Measurements from ENCODE around the gene PROSER1.
"Not testable (repeated sequence)": the region's sequence is repeated elsewhere in the genome, so short reads cannot be mapped to it uniquely, and the experiment has no call there.

PROSER1 gene

DNA sequence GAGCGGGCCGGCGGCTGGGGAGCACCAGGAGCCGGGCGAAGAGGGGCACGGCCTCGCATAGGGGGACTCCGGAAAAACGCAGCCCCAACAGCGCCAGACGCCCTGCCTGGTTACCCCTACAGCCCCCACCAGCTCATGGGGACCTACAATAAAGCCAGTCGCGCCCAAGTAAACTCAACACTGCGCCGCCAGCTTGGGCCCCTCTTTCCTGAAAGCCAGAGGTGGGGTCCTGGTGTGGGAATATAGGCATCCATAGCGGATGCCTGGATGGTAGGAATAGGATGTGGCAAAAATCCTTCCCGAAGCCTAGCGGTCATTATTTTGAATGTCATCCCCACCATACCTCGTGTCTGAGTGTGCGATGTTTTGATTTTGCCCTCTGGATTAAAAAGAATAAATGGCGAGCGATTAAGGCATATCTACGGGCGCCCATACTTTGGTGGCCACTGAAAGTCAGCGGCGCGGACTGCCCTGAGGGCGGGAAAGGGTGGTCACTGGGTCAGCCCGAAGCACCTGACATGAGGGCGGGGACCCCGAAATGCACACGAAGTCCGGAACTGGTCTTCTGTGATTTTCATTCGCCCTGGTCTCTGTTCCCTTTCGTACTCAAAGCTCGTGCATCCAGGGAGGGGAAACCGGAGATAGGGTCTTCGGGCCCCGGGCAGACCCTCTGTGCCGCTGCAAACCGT lies at the start of gene PROSER1, which contains the start of gene NHLRC3:
TSS of gene PROSER1 (minus strand) at position 210 of the 689 bp plus-strand sequence. CDS start 847 bp downstream, outside the sequence.
TSS of gene NHLRC3 (plus strand) at position 577 of the 689 bp plus-strand sequence. CDS start 184 bp downstream, outside the sequence.
- peak; percentile 97 for DNase-seq

DNA sequence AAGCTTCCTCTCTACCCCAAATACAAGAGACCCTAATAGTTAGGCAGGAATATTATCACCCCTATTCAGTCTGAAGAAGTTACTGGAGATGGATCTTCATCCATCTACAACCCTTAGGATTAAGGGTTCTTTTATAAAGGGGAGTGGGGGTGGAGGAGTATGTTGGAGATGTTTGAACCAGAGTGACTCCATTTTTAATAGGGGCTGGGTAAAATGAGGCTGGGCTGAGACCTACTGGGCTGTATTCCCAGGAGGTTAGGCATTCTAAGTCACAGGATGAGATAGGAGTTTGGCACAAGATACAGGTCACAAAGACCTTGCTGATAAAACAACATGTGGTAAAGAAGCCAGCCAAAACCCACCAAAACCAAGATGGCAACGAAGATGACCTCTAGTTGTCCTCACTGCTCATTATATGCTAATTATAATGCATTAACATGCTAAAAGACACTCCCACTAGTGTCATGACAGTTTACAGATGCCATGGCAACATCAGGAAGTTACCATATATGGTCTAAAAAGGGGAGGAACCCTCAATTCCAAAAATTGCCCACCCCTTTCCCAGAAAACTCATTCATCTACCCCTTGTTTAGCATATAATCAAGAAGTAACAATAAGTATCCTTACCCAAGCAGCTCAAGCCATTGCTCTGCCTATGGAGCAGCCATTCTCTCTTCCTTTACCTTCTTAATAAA lies 48.5 kb upstream of the PROSER1 start:
- DNase-seq = not testable (repeated sequence)

DNA sequence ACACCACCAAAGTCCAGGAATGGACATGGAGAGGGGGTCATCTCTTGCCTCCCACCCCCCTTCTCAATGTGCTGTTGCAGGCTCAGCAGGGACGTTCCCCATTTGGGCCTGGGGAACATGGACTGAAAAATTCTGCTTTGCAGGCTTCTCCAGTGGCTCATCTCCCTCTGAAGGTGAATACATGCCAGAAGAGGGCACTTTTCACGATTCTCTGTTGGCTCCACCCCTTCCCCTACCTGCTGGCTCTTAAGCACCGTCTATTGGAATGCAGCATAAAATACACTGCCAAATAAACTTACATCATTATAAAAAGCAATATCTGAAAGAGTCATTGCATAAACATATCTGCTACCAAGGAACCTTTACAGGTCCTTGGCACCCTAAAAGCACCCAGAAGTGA lies 36.1 kb upstream of the PROSER1 start:
- DNase-seq = no peak

DNA sequence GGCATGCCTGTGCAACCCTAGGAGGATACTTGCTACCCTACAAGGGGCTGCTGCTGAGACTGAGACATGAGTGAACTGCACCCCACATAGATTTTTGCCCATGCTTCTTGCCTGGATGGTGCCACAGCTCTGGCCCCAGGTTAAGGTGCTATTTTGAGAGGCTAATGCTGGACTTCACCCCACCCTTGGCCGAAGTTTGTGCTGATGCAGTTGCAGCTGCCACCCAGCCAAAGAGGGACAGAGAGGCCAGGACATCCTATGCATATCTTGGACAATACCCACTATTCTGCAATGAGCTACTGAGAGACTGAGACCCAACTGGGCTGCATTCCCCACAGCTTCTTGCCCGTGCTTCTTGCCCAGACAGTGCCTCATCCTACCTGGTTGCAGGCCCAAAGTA lies 35.0 kb upstream of the PROSER1 start:
- DNase-seq = no peak

DNA sequence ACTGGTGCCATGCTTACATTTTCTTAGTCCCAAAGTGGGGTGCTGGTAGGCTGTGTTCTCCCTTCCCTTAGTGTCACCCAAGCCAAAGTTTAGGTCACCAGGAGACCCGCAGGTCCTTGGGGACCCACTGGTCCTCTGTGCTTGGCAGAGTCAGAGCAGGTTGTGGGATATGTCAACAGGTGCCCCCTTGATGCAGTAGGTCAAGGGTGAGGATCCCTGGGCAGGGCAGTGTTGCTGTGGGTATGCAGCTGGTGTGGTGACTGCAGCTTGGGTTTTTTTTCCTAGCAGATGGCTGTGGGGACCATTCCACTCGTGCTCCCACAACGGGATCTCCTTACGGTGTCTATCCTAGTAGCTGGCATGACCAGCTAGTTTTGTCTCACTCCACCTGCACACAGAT lies 24.1 kb upstream of the PROSER1 start:
- DNase-seq = no peak

DNA sequence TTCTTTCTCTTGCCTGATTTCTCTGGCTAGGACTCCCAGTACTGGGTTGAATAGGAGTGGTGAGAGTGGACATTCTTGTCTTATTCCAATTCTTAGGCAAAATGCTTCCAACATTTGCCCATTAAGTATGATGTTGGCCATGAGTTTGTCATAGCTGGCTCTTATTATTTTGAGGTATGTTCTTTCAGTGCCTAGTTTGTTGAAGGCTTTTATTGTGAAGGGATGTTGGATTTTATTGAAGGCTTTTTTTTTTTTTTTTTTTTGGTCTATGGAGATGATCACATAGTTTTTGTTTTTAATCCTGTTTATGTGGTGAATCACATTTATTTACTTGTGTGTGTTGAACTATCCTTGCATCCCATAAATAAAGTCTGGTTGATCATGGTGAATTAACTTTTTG lies 20.2 kb upstream of the PROSER1 start:
- DNase-seq = no peak

DNA sequence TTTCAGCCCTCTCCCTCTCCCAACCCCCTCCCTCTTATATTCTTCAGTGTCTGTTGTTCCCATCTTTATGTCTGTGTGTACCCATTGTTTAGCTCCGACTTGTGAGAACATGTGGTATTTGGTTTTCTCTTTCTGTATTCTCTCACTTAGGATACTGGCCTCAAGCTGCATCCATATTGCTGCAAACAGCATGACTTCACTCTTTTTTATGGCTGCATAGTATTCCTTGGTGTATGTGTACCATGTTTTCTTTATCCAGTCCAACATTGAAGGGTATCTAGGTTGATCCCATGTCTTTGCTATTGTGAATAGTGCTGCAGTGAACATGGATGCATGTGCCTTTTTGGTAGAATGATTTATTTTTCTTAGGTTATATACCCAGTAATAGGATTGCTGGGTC lies 18.1 kb upstream of the PROSER1 start:
- DNase-seq = no peak

DNA sequence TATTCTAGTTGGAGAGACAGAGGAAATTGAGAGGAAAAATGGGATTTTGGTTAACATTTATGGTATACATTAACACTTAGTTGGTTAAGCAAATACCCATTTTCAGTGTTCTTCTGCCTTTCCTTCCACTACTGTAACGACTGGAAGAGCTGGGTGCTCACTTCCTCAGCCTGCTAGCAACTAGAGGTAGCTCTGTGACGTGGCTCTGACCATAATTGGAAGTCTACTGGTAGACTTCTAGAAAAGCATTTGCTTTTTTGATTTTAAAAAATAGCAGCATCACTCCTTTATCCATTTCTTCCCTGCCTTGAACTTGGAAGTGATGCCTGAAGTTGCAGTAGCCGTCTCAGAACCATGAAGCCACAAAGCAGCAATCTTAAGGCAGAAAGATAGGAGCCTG lies 16.2 kb upstream of the PROSER1 start:
- no peak for DNase-seq

DNA sequence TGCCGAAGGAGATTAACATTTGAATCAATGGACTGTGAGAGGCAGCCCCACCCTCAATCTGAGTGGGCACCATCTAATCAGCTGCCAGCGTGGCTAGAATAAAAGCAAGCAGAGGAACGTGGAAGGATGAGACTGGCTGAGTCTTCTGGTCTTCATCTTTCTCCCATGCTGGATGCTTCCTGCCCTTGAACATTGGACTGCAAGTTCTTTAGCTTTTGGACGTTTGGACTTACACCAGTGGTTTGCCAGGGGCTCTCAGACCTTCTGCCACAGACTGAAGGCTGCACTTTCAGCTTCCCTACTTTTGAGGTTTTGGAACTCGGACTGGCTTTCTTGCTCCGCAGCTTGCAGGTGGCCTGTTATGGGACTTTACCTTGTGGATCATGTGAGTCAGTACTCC lies 15.1 kb upstream of the PROSER1 start:
- no peak for DNase-seq

DNA sequence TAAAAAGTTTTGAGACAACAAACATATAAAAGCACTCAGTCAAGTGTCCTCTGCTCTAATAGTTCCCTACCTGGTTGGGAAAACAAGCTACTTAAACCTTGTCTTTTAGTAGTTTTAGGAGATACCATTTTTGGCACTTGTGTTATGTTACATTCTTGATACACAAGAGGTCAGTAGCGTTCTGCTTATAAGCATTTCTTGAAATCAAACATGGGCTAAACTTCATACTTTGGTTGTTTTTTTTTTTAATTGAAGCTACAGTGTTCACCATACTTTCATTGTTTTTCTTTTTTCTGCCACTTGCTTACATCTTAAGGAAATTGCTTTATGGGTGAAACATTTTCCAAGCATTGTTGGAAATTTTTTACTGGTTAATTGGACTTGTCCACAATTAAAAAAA lies 13.3 kb upstream of the PROSER1 start:
- DNase-seq = peak; percentile 19 to 26

DNA sequence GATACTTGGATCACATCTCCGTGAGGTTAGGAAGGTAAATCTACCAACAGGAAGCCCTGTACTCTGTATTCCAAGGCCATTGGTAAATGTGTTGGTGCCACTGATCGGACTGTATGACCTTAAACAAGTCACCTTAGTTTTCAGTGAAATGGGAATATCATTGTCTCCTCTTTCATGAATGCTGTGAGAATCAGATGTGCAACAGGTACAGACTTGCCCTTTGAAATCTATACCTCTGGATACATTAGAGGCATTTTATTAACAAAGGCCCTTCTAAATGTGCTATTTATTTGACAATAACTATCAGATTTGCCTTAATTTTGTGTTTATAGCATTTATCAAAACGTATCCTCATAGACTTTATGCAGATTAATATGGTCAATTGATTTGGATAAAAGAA lies 11.4 kb upstream of the PROSER1 start:
- no peak for DNase-seq

DNA sequence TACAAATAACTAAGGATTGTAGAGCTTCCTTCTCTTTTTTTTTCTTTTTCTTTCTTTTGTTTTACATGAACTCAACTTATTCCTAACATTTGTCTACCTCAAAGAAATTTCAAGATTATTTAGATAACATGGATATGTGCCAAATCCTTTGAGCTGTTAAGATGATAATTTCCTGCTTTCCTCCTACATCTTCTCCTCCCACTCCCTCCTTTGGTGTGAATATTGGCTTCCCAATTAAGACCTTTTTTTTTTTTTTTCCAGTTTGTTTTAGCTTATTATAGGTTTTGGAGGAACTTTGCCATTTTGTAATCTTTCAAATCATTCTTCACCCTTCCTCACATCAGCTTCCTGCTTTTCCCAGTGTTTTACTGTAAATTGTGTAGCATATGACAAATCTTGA lies 10.9 kb upstream of the PROSER1 start:
- DNase-seq = no peak

DNA sequence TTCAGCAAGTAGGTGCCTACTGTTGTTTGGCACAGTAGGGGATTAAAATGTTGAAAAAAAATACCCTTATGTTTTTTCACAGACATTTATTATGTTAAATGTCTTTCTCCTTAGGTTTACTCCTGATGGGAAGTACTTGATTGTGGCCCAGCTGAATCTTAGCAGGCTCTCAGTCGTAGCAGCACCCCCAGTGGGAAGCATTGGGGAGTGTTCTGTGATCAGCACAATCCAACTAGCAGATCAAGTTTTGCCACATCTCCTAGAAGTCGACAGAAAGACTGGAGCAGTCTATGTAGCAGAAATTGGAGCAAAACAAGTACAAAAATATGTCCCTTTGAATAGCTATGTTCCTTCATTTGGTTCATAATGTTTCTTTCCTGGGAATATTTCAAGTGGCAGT lies 9.7 kb upstream of the PROSER1 start:
- DNase-seq = no peak

DNA sequence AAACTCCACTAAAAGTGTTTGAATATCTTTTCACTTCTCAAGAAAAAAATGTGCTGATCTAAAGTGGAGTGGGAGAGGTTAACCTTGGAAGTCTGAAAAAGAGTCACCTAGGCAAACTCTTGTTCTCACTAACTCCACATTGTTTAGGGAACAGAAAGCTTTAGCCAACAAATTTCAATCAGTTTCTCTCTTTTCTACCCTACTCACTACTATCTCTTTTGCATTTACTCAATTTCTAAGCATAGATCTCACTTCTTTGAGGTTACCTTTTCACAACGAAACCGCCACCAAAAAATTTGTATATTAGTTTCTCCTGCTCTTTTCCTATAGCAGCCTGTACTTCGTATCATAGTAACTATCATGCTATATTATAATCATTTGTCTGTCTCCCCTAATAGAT lies 6.6 kb upstream of the PROSER1 start:
- DNase-seq = no peak

DNA sequence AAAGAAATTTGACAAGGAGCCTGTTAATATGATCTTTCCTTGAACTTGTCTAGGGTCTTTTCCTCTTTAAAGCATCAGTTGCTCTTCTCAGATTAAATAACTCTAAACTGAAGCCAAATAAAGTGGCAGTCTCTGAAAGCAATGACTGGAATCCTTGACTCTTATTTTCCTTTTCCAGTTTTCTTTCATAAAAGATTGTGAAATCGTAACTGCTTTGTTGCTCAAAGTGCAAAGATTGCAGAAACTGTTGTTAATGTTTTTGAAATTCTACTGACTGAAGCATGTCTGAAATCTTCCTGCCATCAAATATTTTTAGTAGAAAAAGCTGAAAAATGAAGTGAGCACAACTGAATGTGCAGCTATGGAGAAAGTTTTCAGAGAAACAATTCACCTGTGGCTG lies 2.3 kb upstream of the PROSER1 start:
- no peak for DNase-seq

DNA sequence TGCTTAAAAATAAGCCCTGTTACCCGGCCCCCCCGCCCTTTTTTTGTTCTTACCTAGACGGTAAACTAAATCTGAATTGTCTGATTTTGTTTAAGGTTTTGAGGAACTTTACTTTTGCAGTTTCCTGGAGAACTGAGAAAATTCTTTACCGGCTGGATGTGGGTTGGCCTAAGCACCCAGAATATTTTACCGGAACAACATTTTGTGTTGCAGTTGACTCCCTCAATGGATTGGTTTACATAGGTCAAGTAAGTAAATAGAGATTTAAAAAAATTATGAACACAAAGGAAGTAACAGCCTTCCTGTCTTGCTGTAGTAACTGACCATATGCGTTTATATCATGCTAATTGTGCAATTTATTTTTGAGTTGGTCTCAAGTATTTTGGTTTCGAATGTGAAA lies 1.2 kb upstream of the PROSER1 start:
- DNase-seq = no peak

DNA sequence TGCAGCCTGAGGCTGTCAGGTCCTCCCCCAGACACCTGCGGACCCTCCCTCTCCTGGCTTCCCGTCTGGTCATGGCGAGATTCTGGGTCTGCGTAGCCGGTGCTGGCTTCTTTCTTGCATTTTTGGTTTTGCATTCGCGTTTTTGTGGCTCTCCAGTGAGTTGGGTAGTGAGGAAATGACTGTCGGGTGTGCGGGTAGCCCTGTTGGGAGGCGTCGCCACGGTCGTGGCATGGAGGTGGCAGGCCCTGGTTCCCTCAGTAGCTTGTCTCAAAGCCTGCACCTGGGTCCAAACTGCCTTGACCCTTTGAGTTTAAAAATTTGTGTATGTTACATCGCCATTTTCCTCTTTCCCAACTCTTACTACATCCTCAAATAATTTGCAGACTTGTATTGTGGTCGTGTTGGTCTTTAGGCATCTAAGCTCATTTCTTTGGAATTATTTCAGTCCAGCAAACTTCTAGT lies 711 bp upstream of the PROSER1 start:
- DNase-seq = no peak

DNA sequence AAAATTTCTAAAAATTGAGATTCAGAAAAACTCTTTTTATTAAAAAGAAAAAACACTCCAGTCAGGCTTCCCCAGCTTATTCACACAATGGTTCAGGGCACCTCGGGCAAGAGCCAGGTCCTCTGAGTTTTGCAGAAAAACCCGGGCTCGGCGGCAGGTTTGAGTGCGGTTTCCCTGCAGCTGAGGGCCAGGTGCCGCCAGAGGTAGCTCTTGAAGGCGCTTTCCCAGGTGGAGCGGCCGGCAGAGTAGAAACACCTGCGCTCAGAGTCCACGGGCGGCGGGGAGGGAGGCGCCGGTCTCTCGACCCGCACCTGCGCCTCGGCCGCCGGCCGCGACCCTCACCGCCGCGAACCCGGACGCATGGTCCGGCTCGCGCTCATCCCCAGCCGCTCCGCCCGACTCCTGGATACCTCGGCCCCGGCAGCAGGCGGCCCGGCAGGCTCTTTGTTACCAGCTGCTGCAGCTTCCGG lies 444 bp downstream of the PROSER1 start:
- peak in 1 of 2 experiments; percentile 83 for DNase-seq

DNA sequence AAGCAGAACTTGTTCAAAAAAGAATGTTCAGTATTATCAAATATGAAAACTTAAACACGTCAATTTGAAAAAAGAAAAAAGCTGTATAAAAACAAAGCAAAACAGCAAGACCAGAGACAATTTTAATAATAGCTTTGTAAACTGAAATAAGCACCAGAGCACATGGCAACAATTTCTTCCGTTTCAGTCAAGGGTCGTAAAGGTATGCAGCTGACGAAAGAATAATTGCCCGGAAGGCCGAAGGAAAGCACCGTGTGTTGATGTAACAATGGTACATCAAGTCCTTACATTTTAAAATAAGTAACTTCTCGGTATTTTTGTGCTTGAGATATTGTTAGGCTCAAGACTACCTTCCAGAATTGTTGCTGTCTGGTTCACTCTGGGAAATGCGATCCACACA lies 1.7 kb downstream of the PROSER1 start:
- no peak for DNase-seq

DNA sequence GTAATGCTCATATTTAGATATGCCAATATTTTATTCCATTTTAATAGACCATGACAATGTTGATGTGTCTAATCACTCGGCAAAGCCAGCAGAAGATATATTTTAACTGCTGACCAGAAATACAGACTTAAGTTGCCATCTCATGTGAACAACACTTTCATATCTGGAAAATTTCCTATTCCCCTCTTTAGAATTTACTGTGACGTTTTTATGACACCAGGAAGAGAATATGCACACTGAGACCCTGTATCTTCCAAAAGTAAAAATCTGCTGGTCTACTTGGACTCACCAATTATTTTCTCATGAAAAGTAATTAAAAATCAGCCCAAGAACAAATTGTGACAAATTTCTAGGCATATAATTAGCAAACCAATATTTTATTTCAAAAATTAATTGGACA lies 2.1 kb downstream of the PROSER1 start:
- no peak for DNase-seq

DNA sequence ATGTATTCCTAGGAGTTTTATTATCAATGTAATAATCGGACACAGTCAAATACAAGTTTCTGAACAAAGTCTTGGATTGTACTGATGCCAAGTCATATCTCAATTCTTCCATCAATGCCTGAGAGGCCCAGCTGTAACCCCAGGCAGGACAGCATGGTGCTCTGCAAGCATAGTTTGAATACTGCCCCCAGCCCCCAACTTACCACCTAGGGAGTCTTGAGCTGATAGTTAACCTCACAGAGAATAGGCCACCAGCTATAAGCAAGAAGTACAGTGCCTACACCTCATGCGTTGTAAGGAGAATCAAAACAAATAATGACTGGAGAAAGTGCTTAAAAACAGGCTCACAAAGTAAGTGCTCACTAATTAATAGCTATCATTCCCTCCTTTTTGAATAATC lies 2.7 kb downstream of the PROSER1 start:
- no peak for DNase-seq

DNA sequence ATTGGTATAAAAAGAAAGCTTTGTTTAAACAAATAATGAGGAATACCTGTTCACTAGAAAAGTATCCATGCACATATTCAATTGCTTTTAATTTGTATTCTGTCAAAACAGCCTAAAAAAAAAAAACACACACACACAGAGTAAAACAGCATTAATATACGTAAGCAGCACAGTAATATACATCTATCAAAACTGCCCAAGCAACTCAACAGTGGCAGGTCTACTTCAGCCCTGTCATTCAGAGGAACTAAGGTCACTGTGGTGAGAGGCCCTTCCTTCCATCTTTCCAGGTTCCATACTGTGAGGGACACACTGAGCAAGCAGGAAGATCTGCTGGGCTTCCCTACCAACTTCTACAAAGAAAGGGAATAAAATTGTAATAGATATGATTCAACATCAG lies 3.8 kb downstream of the PROSER1 start:
- DNase-seq = no peak

DNA sequence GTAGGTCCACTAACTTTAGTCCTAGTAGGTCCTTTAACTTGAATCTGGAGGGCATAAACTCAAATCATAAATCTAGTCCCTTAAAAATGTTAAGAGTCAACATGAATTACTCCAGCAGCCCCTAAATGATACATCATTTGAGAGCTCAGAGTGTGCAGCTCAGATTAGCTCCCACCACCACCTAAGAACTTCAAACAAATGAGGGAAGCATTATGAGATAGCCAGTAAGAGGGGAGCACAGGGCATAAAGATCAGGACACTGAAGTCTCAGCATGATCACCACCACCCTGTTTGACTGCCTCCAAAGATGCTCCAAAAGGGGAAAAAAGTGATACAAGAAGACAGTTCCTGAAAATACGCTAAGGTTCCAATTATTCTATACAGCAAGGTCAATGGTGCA lies 5.7 kb downstream of the PROSER1 start:
- no peak for DNase-seq

DNA sequence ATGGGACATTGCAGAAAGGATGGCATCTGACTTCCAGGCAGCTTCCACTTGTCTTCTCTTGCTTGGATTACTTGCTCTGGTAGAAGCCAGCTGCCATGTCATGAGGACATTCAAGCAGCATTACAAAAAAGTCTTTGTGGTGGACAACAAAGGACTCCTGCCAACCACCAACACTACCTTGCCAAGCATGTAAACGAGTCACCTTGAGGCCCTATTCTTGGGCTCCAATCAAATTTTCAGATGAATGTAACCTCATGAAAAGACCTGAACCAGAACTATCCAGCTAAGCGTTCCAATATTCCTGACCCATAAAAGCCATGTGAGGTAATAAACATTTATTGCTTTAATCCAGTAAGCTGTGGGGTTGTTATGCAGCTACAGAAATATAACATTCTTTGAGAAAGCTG lies 12.5 kb downstream of the PROSER1 start:
- no peak for DNase-seq
